ENCODE data around the gene SLC25A19. TPM values are rescaled to one million over a fixed set of nuclear protein-coding genes. Genes with fewer than 3 reads are reported as not detected.

SLC25A19 gene
- total and polyA plus RNA-seq, 10 of the 15 experiments (the other 5 are each of a cell fraction or from before 2014, with no cell fraction given): 32.9 to 91.6 (median 53.7) TPM

DNA sequence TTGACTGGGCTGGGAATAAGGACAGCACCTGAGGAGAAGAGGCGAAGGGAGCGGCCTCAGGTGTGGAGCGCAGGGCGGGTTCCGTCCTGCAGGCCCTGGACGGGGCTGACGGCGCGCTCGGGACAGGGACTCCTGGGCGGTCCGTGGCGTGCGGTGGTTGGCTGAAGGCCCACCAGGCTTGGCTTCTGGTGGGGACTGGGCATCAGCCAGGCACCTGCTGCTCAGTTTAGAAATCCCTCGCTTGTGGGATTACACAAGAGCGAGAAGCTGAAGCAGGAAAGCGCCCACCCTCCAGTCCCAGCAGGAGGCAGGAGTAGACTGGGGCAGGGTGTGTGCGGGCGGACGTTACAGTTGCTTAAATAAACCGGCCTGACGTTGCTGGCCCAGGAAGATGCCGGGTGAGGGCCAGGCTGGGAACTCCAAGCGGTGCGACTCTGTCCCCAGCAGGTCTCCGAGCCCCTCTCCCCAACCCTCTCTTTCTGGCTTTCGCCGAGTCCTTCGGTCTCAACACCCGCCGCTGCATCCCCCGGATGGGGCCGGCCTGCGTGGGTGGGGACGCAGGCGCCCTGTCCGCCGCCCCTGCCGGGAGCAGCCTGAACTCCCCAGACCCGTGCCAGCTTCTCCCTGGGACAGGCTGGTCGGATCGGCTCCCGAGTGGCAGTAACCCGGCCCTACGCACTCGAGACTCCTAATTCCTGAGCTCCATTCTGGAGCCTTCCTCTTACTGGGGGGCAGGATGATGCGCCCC lies 18.8 kb downstream of the SLC25A19 start:
- DNase-seq (ENCODE audit: low read depth, low spot score): no peak
- FAIRE-seq: peak; percentile 69
- TF ChIP-seq NR2F1 (conservative IDR thresholded peaks at IDR 0.05): no peak
- TF ChIP-seq CUX1 (IDR thresholded peaks at IDR 0.05; ENCODE audit: insufficient replicate concordance, low read depth, low read length): no peak
- 0 out of 2 replicates have a peak, but pooled peaks have one; percentile 1 for TF ChIP-seq TAF1 (IDR thresholded peaks at IDR 0.05; ENCODE audit: borderline replicate concordance, low read depth, low read length)
- no peak for TF ChIP-seq GABPA (IDR thresholded peaks at IDR 0.05; ENCODE audit: low read depth)
- TF ChIP-seq KAT2A (conservative IDR thresholded peaks at IDR 0.05; ENCODE audit: control insufficient read depth, low read depth, low read length): no peak
- no peak; the same call in 1 of the 2 replicates for TF ChIP-seq PAX5 (IDR thresholded peaks at IDR 0.05; ENCODE audit: borderline replicate concordance, low read depth, low read length)
- no peak for TF ChIP-seq STAT1 (conservative IDR thresholded peaks at IDR 0.05)
- TF ChIP-seq USF2 (IDR thresholded peaks at IDR 0.05; ENCODE audit: borderline replicate concordance, low read depth, low read length): no peak
- TF ChIP-seq SIN3A (IDR thresholded peaks at IDR 0.05; ENCODE audit: low read depth, low read length): peak; percentile 70
- TF ChIP-seq FOXK2 (IDR thresholded peaks at IDR 0.05): no peak
- peak in 1 of 2 experiments; percentile 34; a peak in 1 of 4 replicates for TF ChIP-seq BHLHE40 (IDR thresholded peaks at IDR 0.05; ENCODE audit: borderline replicate concordance in 1 of 2, low read depth in 2 of 2, low read length in 1 of 2)
- TF ChIP-seq, protein P1, sequence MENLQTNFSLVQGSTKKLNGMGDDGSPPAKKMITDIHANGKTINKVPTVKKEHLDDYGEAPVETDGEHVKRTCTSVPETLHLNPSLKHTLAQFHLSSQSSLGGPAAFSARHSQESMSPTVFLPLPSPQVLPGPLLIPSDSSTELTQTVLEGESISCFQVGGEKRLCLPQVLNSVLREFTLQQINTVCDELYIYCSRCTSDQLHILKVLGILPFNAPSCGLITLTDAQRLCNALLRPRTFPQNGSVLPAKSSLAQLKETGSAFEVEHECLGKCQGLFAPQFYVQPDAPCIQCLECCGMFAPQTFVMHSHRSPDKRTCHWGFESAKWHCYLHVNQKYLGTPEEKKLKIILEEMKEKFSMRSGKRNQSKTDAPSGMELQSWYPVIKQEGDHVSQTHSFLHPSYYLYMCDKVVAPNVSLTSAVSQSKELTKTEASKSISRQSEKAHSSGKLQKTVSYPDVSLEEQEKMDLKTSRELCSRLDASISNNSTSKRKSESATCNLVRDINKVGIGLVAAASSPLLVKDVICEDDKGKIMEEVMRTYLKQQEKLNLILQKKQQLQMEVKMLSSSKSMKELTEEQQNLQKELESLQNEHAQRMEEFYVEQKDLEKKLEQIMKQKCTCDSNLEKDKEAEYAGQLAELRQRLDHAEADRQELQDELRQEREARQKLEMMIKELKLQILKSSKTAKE (IDR thresholded peaks at IDR 0.05; ENCODE audit: low read depth, poor library complexity, severe bottlenecking): no peak

More for the DNA sequence above, 18.8 kb downstream of the SLC25A19 start:
- peak; percentile 64 for ATAC-seq
- Histone ChIP-seq H3K27me3 (replicated peaks in 1 of 2; ENCODE audit: control insufficient read depth in 2 of 2, insufficient read depth in 2 of 2, low read length in 1 of 2) (no peaks in the 10 kb centered on the region), H3K27ac (ENCODE audit: control insufficient read depth, insufficient read depth) (peak overlapping the region; percentile 85), H3K9ac (ENCODE audit: control insufficient read depth, insufficient read depth, low read length) (peak overlapping the region; percentile 83), H3K4me3 (peak overlapping the region; percentile 77), H4K20me1 (ENCODE audit: control insufficient read depth, insufficient read depth) (no peaks in the 10 kb centered on the region), H3K9me3 (replicated peaks; ENCODE audit: control insufficient read depth, insufficient read depth, low read length) (no peaks in the 10 kb centered on the region), H3K4me1 (ENCODE audit: control insufficient read depth, insufficient read depth, low read length) (peaks cover 24% of the 10 kb centered on the region), H3K4me2 (ENCODE audit: control insufficient read depth, insufficient read depth) (peak overlapping the region; percentile 81), H2AFZ (ENCODE audit: control insufficient read depth, low read depth, low read length) (peak overlapping the region; percentile 54), H3K36me3 (ENCODE audit: control insufficient read depth in 2 of 2, insufficient read depth in 2 of 2, low read length in 1 of 2) (peaks cover 16 to 24% of the 10 kb centered on the region in 2 experiments; a peak in 3 of 4 replicates), H3K79me2 (ENCODE audit: control insufficient read depth, insufficient read depth, low read length) (peaks cover 32% of the 10 kb centered on the region)
- WGBS (ENCODE audit: insufficient coverage, insufficient replicate concordance, low lambda C conversion rate, missing lambda C conversion rate): under 1% methylated on average over 47 of the region's 47 CpGs
- BruUV-seq (replicated peaks): no TSS peak
- RAD21 ChIA-PET (ENCODE audit: unreplicated experiment): interaction anchor here (0.6 to 4.8 kb wide), 34 partner anchors 9 to 325 kb away, joined by 3 to 68 read pairs (median 6); partner anchors contain the start of genes GGA3, GRB2, MRPL58 and MRPS7
- in situ Hi-C loops (cut with MboI): loop anchor here (5.0 kb wide), 1 partner anchor 142 kb away; no protein-coding TSS in a partner anchor
- CTCF ChIA-PET: interaction anchor here (0.6 to 5.3 kb wide), 51 partner anchors 9 to 363 kb away, joined by 3 to 58 read pairs (median 4); partner anchors contain the start of genes GGA3, GRB2, MRPL58 and MRPS7
- intact Hi-C loops (cut with micrococcal nuclease; ENCODE audit: unreplicated experiment): loop anchor here (2.0 kb wide), 2 partner anchors 134 to 142 kb away; partner anchors contain the start of gene GRB2
- POLR2A ChIA-PET: interaction anchor here (0.6 to 6.4 kb wide), 24 partner anchors 9 to 990 kb away, joined by 3 to 73 read pairs (median 5); partner anchors contain the start of genes GGA3, GRB2, MRPS7 and SLC25A19
- SMC1A ChIA-PET (ENCODE audit: uncharacterized antibody, unreplicated experiment): interaction anchor here (1.0 to 2.8 kb wide), 20 partner anchors 9 to 309 kb away, joined by 3 to 24 read pairs (median 6); partner anchors contain the start of genes GGA3, GRB2, MRPS7 and NUP85

Data from GM12878 (cell line).